22Rv1 (cell line): ENCODE results near the gene CD44.
"Not testable (repeated sequence)": the region's sequence is repeated elsewhere in the genome, so short reads cannot be mapped to it uniquely, and the experiment has no call there.

Experiments used
- H3K27ac ChIP-seq: fragments of 450-650 bp; 2 replicates; pipeline ENCODE4 v1.5.1; 2017
- ZFX ChIP-seq: fragments of 450-650 bp; IDR thresholded peaks from 2 replicates; pipeline ENCODE4 v1.6.1; 2017; ENCODE audit warnings: antibody characterized with exemption, borderline replicate concordance
- TF ChIP-seq, protein P1 (sequence below): fragments of 450-650 bp; IDR thresholded peaks from 2 replicates; pipeline ENCODE4 v1.5.1; 2017; ENCODE audit warnings: mild to moderate bottlenecking

CD44 gene

DNA sequence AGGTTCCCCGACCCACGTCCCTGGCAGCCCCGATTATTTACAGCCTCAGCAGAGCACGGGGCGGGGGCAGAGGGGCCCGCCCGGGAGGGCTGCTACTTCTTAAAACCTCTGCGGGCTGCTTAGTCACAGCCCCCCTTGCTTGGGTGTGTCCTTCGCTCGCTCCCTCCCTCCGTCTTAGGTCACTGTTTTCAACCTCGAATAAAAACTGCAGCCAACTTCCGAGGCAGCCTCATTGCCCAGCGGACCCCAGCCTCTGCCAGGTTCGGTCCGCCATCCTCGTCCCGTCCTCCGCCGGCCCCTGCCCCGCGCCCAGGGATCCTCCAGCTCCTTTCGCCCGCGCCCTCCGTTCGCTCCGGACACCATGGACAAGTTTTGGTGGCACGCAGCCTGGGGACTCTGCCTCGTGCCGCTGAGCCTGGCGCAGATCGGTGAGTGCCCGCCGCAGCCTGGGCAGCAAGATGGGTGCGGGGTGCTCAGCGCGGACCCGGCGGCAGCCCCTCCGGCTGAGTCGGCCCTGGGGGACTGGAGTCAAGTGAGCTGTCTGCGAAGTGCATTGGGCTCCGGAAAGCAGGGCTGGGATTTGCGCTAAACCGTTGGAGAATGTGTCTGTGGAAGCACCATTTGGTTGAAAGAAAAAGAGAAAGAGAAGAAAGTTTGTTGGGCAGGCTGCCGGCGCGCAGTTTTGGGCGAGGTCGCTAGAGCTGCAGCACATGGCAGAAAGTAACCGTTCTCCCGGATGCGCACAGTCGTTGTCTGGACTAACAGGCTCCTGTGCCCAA lies at the start of gene CD44:
Gene CD44 (plus strand): TSS at position 229 of the 779 bp plus-strand sequence. CDS start 133 bp downstream, at position 362.
- TF ChIP-seq, protein P1, sequence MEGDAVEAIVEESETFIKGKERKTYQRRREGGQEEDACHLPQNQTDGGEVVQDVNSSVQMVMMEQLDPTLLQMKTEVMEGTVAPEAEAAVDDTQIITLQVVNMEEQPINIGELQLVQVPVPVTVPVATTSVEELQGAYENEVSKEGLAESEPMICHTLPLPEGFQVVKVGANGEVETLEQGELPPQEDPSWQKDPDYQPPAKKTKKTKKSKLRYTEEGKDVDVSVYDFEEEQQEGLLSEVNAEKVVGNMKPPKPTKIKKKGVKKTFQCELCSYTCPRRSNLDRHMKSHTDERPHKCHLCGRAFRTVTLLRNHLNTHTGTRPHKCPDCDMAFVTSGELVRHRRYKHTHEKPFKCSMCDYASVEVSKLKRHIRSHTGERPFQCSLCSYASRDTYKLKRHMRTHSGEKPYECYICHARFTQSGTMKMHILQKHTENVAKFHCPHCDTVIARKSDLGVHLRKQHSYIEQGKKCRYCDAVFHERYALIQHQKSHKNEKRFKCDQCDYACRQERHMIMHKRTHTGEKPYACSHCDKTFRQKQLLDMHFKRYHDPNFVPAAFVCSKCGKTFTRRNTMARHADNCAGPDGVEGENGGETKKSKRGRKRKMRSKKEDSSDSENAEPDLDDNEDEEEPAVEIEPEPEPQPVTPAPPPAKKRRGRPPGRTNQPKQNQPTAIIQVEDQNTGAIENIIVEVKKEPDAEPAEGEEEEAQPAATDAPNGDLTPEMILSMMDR = no peak
- TF ChIP-seq ZFX = no peak
- peak within 1 kb of the TSS; percentile 61 for H3K27ac ChIP-seq

DNA sequence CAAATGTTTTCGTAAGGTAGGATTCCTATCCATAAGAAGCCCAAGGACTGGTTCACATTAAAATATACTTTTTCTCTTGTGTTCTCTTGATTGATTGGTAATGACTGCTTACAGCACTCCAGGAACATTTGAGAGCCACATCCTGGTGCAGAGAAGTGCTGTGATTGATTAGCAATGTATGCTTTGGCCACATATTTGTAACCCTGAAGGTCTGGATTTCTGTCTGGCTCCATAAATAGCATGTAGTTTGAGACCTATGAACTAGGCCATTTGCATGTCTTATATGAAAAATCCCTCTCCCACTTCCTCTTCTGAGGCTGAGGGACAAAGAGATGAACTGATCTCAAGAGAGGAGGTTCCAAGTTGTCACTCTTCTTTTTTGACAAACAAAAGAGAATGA lies 49.3 kb upstream of the CD44 start:
- TF ChIP-seq, protein P1 = no peak
- no peak for TF ChIP-seq ZFX
- H3K27ac ChIP-seq = no peak overlapping the region

DNA sequence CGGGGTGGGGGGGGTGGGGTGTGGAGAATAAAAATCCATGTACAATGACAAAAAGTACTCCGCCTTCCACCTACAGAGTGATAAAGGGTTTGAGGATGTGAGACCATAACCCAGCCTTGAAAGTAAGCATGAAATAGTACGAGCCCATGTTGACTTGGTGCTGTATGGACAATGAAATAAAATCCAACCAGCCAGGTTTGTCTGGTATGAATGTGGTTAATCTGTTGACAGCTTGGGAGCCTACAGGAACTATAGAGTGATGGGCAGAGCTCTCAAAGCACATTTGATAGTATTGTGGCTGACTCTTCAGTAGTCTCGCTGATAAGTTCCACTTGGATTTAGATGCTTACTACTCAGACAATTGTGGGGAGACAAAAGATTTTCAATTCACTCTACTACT lies 48.8 kb upstream of the CD44 start:
- no peak overlapping the region for H3K27ac ChIP-seq
- TF ChIP-seq, protein P1 = no peak
- no peak for TF ChIP-seq ZFX

DNA sequence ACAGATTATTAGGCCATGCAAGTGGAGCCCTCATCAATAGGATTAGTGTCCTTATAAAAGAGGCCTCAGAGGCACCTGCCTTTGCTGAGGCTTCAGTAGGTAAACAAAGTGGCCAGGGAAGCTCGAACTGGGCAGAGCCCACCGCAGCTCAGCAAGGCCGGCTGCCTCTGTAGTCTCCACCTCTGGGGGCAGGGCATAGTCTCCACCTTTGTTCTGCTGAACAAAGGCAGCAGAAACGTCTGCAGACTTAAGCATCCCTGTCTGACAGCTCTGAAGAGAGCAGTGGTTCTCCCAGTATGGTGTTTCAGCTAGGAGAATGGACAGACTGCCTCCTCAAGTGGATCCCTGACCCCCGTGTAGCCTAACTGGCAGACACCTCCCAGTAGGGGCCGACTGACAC lies 48.0 kb upstream of the CD44 start:
- H3K27ac ChIP-seq = not testable (repeated sequence)

DNA sequence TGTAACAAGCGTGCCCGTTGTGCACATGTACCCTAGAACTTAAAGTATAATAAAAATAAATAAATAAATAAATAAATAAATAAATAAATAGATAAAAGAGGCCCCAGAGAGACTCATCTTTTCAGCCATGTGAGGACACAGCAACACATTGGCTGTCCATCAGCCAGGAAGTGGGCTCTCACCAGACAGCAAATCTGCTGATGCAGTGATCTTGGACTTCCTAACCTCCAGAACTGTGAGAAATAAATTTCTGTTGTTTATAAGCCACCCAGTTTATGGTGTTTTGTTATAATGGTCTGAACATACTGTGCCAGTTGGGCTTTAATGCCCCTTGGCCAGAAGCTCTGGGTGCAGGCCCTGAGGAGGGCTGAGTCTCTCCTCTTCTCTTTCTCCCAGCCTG lies 42.2 kb upstream of the CD44 start:
- TF ChIP-seq, protein P1 = no peak
- no peak for TF ChIP-seq ZFX
- H3K27ac ChIP-seq = no peak overlapping the region

DNA sequence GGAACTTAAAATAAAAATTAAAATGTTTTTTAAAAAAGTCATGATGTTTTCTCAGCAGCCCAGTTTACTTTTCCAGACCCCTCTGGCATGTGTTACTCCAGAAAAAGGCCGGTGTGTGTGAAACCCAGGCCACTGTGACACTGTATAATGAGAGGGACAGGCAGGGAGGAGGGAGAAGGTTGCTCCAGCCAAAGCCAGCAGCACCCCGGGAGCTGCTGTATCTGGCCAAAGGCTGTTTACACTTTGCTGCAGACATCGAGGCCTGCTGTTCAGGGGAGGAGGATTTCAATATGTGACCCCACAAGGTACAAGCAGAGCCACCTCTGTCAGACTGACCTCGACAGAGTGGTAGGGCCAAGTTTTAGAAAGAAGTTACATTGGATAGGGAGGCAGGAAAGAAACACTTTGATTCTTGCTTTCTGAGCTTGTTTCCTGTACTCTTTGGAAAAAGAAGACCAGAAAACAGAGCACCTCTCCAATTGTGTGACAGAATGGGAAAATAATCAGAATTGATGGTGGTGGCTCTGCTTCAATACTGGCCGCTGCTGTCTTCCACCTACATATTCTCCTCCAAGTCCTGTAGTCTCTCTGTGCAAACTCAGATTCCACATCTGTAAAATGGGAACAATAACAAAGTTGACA lies 41.0 kb upstream of the CD44 start:
- no peak overlapping the region for H3K27ac ChIP-seq
- TF ChIP-seq, protein P1 = no peak
- no peak for TF ChIP-seq ZFX

DNA sequence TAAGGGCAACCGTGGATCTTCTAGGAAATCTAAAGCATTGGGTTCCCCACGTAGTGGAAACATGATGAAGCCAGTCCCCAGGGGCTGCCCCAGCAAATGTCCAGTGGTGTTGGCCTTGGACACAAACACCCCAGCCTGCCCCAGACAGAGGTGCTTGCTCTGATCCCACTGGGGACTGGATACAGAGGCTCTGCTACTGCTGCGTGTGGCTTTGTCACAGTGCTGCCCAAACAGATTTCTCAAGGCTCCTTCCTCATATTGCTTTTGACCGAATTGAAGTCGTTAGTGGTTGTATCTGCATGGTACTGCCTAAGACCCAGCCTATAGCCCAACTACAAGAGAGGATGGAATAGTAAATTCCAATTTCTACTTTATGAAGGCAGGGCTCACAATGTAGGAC lies 40.1 kb upstream of the CD44 start:
- H3K27ac ChIP-seq = no peak overlapping the region
- no peak for TF ChIP-seq ZFX
- TF ChIP-seq, protein P1 = no peak
